Measurements from ENCODE around the gene AATK.

The AATK gene

DNA sequence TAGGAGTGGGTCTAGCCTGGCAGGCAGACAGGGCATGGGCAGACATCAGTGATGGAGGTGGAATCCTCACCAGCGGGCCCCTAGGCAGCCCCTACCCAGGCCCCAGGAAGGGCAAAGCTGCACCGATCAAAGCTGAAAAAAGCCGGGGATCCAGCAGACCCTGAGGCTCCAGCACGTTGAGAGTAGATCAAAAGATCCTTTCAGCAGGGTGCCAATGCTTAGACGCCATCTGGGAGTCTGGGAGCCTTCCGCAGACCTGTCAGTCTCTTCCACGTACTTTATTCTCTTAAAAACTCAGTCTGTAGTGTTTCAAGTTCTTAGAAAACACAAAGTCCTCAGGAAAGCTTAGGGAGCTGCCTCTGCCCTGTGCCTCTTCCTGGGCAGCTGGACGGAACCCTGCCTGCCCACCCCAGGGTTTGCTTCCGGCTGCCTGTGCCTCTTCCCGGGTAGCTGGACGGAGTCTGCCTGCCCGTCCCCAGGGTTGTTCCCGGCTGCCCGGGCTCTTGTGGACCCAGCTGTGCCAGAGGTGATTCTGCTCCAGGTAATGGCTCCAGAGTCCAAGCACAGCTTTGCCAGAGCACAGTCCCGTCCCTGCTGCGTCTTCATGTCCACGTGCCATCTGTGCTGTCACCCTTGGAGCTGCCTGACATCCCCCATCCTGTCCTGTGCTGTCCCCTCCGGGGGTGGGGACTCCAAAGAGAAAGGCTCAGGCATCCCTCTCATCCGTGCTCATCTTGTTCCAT, 51.5 kb downstream of the AATK start:
- DNase-seq (ENCODE audit: low spot score), result no peak

GRCh38 chr17:81113158-81113724, 52.8 kb downstream of the AATK start:
- no peak for DNase-seq (ENCODE audit: low spot score)

- no peak for DNase-seq (ENCODE audit: low spot score)
These were observed 53.6 kb downstream of the AATK start for GRCh38 chr17:81112450-81112849.

GRCh38 chr17:81111066-81111465, 55.0 kb downstream of the AATK start:
- no peak for DNase-seq (ENCODE audit: low spot score)

GRCh38 chr17:81110488-81111040, 55.5 kb downstream of the AATK start:
- no peak for DNase-seq (ENCODE audit: low spot score)

DNA sequence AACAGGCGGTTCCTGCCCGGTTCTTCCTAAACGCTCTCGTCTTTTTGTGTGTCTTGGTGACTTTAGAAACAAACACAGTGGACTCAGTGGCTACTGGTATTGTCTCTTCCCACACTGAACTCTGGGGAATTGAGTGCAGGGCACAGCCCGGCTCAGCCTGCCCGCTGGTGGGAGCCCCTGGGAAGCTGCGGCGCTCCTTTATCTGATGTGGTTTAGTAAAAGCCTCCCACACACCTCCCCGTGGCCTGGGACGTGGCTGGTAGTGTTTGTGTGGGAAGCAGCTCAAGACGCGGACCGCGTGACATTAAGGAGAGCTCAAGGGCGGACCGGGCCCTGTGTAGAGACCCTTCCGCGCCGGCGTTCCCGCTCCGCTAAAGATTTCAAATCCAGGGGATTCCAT, 56.1 kb downstream of the AATK start:
- peak; percentile 30 for DNase-seq (ENCODE audit: low spot score)

DNA sequence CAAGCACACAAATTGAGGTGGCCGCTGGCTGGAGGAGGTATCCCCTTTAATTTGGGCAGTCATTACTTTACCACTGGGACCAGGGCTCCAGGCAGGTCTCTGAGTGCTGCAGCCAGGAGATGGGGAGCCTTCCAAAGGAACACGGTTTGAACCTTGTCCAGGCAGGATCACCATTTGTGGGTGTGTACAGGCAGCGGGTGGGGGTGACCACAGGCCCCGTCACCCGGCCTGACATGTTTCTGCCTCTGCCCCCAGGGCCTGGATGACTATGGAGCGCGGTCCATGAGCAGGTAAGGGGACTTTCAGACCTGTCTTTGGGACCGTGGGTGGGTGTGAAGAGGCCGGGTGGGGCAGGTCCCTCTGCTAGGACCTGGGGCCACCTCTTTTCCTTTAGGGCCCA, 57.8 kb downstream of the AATK start:
- no peak for DNase-seq (ENCODE audit: low spot score)

DNA sequence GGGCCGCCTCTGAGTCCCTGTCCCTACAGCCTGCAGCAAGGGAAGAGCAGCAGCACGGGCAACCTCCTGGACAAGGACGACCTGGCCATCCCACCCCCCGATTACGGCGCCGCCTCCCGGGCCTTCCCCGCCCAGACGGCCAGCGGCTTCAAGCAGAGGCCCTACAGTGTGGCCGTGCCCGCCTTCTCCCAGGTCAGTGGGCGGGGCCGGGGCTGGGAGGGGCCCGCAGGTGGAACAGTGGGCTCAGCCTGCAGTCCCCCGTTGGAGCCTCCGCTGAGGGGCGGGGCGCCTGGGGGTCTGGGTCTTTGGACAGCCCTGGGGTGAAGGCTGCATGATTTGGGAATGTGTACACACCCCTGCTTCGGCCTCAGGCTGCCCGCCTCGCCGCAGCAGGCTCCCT, 59.3 kb downstream of the AATK start:
- DNase-seq (ENCODE audit: low spot score), result no peak

- no peak for DNase-seq (ENCODE audit: low spot score)
These were observed 62.6 kb downstream of the AATK start for GRCh38 chr17:81103379-81103778.

DNA sequence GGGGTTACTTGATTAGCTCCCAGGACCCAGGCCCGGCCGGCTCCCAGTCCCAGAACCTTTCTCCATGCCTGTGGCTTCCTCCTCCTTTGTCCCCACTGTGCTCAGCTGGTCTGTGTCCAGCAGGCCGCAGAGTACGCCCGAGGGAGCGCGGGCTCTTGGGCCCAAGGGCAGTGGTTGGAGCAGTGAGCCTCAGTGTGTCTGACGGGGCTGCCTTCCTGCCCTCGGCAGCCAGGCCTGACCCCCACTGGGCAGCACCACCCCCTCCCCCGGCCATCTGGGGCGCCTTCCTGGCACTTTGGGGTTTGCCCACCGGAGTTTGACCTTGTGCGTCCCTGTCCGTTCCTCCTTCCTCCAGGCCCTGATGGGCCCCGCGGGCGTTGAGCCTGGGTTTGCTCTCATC, 63.2 kb downstream of the AATK start:
- no peak for DNase-seq (ENCODE audit: low spot score)

GRCh38 chr17:81102352-81102751, 63.7 kb downstream of the AATK start:
- DNase-seq (ENCODE audit: low spot score), result no peak

GRCh38 chr17:81101614-81102306, 64.3 kb downstream of the AATK start:
- DNase-seq (ENCODE audit: low spot score), result peak; percentile 70

DNA sequence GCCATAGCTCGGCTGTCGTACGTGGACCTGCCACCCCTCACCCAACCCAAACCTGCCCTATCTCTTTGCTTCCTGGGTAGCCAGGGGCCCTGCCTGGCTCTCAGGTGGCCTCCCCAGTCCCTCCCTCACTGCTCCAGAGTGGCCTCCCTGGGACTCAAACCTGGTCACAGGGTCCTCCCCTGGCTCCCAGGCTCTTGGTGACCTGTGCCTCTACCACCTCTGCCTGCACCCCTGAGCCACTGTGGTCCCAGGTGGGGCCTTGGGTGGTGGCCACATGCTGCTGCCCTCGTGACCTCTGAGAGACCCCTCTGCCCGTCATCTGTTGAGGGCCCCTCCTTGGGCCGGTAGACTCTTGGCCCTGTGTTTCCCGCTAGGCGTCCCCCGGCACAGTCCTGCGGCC, 65.4 kb downstream of the AATK start:
- no peak for DNase-seq (ENCODE audit: low spot score)

DNA sequence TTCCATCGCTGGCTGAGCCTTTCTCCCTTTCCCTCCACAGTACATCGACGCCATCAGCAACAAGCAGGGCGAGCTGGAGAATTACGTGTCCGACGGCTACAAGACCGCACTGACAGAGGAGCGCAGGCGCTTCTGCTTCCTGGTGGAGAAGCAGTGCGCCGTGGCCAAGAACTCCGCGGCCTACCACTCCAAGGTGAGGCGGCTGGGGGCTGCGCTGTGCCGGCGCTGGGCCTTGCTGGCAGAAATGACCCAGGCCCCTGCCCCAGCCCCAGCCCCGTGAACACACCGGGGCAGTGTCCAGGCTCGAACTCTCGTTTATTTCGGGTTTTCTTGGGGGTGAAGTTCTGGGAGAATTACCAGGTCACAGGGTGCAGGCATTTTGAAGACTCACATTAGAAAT, 66.1 kb downstream of the AATK start:
- DNase-seq (ENCODE audit: low spot score), result no peak

DNA sequence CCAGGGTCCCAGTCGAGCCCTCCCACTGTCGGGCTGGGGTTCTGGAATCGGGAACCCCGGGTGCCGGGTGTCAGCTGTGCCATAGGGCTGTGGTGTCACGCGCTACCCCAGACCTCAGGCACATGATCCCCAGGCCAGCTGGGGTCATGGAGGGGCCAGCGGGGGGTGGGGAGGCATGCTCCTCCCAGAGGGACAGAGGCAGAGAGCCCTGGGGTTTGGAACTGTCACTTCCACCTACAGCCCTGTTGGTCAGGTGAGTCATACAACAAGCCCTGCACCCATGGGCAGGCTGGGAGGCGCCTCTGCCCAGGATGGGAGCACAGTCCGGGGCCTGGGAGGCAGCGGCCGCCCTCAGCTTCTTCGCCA, 68.1 kb downstream of the AATK start:
- peak; percentile 88 for DNase-seq (ENCODE audit: low spot score)

GRCh38 chr17:81097134-81097942, 68.7 kb downstream of the AATK start:
- DNase-seq (ENCODE audit: low spot score), result peak; percentile 69

- DNase-seq (ENCODE audit: low spot score), result no peak
These were observed 69.3 kb downstream of the AATK start for GRCh38 chr17:81096741-81097133.

- peak; percentile 57 for DNase-seq (ENCODE audit: low spot score)
These were observed 70.6 kb downstream of the AATK start for GRCh38 chr17:81095383-81095762.

DNA sequence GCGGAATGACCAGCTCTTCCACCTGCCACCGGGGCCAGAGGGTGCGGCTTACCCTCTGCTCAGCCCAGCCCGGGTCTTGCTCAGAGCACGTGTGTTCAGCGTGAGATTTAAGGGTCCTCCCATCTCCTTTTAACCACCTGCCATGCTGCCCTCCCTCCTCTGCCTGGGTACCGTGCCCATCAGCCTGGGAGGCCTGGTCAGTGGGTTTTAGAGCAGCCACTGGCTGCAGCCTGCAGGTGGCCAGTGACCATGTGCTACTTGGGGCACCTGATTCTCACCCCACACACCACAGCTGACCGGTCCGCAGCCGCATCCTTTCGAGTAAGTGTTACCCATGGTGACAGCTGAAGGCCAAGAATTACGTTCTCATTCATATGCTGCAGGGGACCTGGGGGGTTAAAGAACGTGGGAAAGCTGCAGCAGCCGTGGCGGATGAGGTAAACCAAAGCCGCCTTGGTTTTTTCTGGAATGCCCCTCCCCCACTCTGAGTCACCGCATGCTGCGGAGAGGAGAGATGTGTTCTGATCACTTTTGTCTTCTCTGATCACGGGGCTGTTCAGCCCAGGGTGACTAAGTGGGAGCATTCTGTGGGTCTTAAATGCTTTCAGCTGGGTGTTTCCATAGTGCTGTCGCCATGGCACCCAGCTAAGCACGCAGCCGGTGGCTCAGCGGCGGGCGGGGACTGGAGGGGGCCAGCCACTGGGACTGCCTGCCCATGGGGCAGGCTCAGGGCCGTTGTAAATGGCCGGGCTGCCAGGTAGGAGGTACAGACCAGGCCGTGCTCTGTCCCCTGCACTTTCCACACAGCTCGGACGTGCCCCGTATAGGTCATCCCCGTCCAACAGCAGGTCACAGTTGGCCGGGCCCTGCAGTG, 71.3 kb downstream of the AATK start:
- peak; percentile 99 for DNase-seq (ENCODE audit: low spot score)

DNA sequence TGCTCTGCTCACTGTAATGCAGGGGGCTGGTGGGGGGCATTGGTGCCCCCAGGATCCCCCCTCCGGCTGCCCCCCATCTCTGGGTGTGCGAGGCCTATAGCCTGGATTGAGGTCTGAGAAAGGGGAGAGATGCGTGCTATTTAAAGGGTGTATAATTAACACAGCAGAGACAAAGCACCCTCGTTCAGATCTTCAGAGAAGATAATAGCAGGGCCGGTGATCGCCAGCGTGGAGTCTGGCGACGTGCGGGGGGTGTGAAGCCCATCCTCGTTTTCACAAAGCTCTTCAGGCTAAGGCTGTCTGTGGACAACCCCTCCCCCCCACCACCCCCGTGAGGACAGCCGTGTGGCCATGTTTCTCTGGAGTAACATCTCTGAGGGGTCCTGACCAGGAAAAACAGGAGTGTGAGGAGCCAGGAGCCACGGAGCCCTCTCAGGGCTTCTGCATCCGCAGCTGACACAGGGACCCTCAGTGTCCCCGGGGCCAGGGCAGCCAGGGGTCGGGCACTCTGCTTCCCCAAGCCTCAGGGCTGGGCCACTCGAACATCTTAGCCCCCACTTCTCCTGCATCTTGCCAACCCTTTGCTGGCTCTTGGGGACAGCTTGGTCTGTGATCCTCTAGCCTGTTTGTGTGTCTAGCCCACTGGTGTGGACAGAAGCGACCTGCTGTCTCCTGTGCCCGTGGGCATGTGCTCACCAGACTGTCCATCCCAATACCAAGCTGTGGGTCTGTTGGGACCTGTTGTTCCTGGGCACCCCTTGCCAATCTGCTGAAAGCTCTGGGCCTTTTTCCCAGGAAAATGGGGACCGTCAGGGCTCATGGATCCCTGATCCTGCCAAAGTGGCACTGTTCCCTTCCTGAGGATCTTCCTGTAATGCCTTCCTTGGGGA, 72.2 kb downstream of the AATK start:
- no peak for DNase-seq (ENCODE audit: low spot score)
